Vagina (tissue), 2 donors: ENCODE measurements around the gene LRFN3.
"Not testable (repeated sequence)": the region's sequence is repeated elsewhere in the genome, so short reads cannot be mapped to it uniquely, and the experiment has no call there.

Experiments
- POLR2A ChIP-seq, 2 donors: fragments of 450-650 bp; IDR thresholded peaks; one replicate each; pipeline ENCODE4 v1.6.1; 2017; ENCODE audit warnings: antibody characterized with exemption in 2 of 2, mild to moderate bottlenecking in 2 of 2, moderate library complexity in 2 of 2
- TF ChIP-seq, protein P1 (sequence below), 3 experiments: fragments of 450-650 bp in 2 of 3; fragments of 200-600 bp in 1 of 3; sonication (generic) in 1 of 3; IDR thresholded peaks; one replicate each; pipeline ENCODE4 v1.5.1; 2017 to 2019; ENCODE audit warnings: antibody characterized with exemption in 3 of 3, mild to moderate bottlenecking in 2 of 3, moderate library complexity in 2 of 3

GRCh38 chr19:35910355-35910754 lies 25.8 kb upstream of the LRFN3 start:
- TF ChIP-seq, protein P1, sequence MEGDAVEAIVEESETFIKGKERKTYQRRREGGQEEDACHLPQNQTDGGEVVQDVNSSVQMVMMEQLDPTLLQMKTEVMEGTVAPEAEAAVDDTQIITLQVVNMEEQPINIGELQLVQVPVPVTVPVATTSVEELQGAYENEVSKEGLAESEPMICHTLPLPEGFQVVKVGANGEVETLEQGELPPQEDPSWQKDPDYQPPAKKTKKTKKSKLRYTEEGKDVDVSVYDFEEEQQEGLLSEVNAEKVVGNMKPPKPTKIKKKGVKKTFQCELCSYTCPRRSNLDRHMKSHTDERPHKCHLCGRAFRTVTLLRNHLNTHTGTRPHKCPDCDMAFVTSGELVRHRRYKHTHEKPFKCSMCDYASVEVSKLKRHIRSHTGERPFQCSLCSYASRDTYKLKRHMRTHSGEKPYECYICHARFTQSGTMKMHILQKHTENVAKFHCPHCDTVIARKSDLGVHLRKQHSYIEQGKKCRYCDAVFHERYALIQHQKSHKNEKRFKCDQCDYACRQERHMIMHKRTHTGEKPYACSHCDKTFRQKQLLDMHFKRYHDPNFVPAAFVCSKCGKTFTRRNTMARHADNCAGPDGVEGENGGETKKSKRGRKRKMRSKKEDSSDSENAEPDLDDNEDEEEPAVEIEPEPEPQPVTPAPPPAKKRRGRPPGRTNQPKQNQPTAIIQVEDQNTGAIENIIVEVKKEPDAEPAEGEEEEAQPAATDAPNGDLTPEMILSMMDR (IDR thresholded peaks at IDR 0.05) = not testable (repeated sequence)
- not testable (repeated sequence) for TF ChIP-seq POLR2A (IDR thresholded peaks at IDR 0.05)
